ENCODE data around the gene ARHGEF12.

ARHGEF12 gene

GRCh38 chr11:120467627-120468026 is 131.4 kb downstream of the ARHGEF12 start:
- Mint-ChIP-seq H3K9me3 (no peaks in the 10 kb centered on the region), H3K4me1 (no peaks in the 10 kb centered on the region), H3K36me3 (peaks cover 36 to 42% of the 10 kb centered on the region in 2 donors)

GRCh38 chr11:120471131-120471530 is 134.9 kb downstream of the ARHGEF12 start:
- H3K27ac Mint-ChIP-seq: no peak overlapping the region
- H3K4me3 Mint-ChIP-seq: no peak overlapping the region
- no peak for ATAC-seq (replicated peaks)
- no peaks in the 10 kb centered on the region for H3K27me3 Mint-ChIP-seq
- DNase-seq: no peak
- peaks cover 32 to 43% of the 10 kb centered on the region in 2 donors for H3K36me3 Mint-ChIP-seq
- no peaks in the 10 kb centered on the region for H3K4me1 Mint-ChIP-seq
- H3K9me3 Mint-ChIP-seq: no peaks in the 10 kb centered on the region

More at GRCh38 chr11:120467627-120468026, 131.4 kb downstream of the ARHGEF12 start:
- ATAC-seq (replicated peaks) (no peak), DNase-seq (no peak)
- H3K27me3 Mint-ChIP-seq: no peaks in the 10 kb centered on the region
- H3K4me3 Mint-ChIP-seq: no peak overlapping the region
- H3K27ac Mint-ChIP-seq: no peak overlapping the region

- H3K27me3 Mint-ChIP-seq: no peaks in the 10 kb centered on the region
- H3K9me3 Mint-ChIP-seq: no peaks in the 10 kb centered on the region
- ATAC-seq (replicated peaks) (no peak), DNase-seq (no peak)
- H3K4me3 Mint-ChIP-seq: no peak overlapping the region
- H3K27ac Mint-ChIP-seq: no peak overlapping the region
- no peaks in the 10 kb centered on the region for H3K4me1 Mint-ChIP-seq
- H3K36me3 Mint-ChIP-seq: peaks cover 32 to 39% of the 10 kb centered on the region in 2 donors
Observed at GRCh38 chr11:120471994-120472393, 135.8 kb downstream of the ARHGEF12 start.

GRCh38 chr11:120473503-120473902 is 137.3 kb downstream of the ARHGEF12 start:
- H3K27me3 Mint-ChIP-seq: no peaks in the 10 kb centered on the region
- no peak overlapping the region for H3K27ac Mint-ChIP-seq
- H3K4me1 Mint-ChIP-seq: no peaks in the 10 kb centered on the region
- H3K36me3 Mint-ChIP-seq: peaks cover 34% of the 10 kb centered on the region in 2 donors
- H3K9me3 Mint-ChIP-seq: no peaks in the 10 kb centered on the region
- H3K4me3 Mint-ChIP-seq: no peak overlapping the region
- no peak for ATAC-seq (replicated peaks)
- DNase-seq: no peak

- DNase-seq: no peak
- H3K9me3 Mint-ChIP-seq: no peaks in the 10 kb centered on the region
- no peak for ATAC-seq (replicated peaks)
- no peaks in the 10 kb centered on the region for H3K4me1 Mint-ChIP-seq
- no peaks in the 10 kb centered on the region for H3K27me3 Mint-ChIP-seq
- no peak overlapping the region for H3K4me3 Mint-ChIP-seq
- H3K36me3 Mint-ChIP-seq: peaks cover 31 to 46% of the 10 kb centered on the region in 2 donors
- H3K27ac Mint-ChIP-seq: no peak overlapping the region
Observed at GRCh38 chr11:120482149-120482548, 145.9 kb downstream of the ARHGEF12 start.

GRCh38 chr11:120484722-120485121 is 148.5 kb downstream of the ARHGEF12 start:
- Mint-ChIP-seq H3K4me1 (no peaks in the 10 kb centered on the region), H3K27ac (no peak overlapping the region), H3K9me3 (no peaks in the 10 kb centered on the region), H3K36me3 (peaks cover 25 to 41% of the 10 kb centered on the region in 2 donors), H3K27me3 (no peaks in the 10 kb centered on the region), H3K4me3 (no peak overlapping the region)
- ATAC-seq (replicated peaks) (no peak), DNase-seq (no peak)

- Mint-ChIP-seq H3K4me1 (no peaks in the 10 kb centered on the region), H3K9me3 (no peaks in the 10 kb centered on the region), H3K27me3 (no peaks in the 10 kb centered on the region), H3K4me3 (no peak overlapping the region), H3K36me3 (peaks cover 21 to 29% of the 10 kb centered on the region in 2 donors), H3K27ac (no peak overlapping the region)
- no peak for DNase-seq
- ATAC-seq (replicated peaks): no peak
Observed at GRCh38 chr11:120486138-120486537, 149.9 kb downstream of the ARHGEF12 start.

- no peak overlapping the region for H3K4me3 Mint-ChIP-seq
- no peak for DNase-seq
- peaks cover 10 to 12% of the 10 kb centered on the region in 2 donors for H3K36me3 Mint-ChIP-seq
- no peaks in the 10 kb centered on the region for H3K27me3 Mint-ChIP-seq
- H3K4me1 Mint-ChIP-seq: no peaks in the 10 kb centered on the region
- H3K9me3 Mint-ChIP-seq: no peaks in the 10 kb centered on the region
- no peak overlapping the region for H3K27ac Mint-ChIP-seq
- no peak for ATAC-seq (replicated peaks)
Observed at GRCh38 chr11:120489799-120490198, 153.6 kb downstream of the ARHGEF12 start.

- DNase-seq (no peak), ATAC-seq (replicated peaks) (no peak)
- H3K36me3 Mint-ChIP-seq: peaks cover 0 to under 1% of the 10 kb centered on the region in 2 donors
- peaks cover 0 to 10% of the 10 kb centered on the region in 2 donors for H3K27me3 Mint-ChIP-seq
- no peak overlapping the region for H3K4me3 Mint-ChIP-seq
- H3K9me3 Mint-ChIP-seq: no peaks in the 10 kb centered on the region
- H3K4me1 Mint-ChIP-seq: no peaks in the 10 kb centered on the region
- H3K27ac Mint-ChIP-seq: no peak overlapping the region
Observed at GRCh38 chr11:120492486-120492885, 156.3 kb downstream of the ARHGEF12 start.

GRCh38 chr11:120494595-120494994 is 158.4 kb downstream of the ARHGEF12 start:
- no peak for DNase-seq
- Mint-ChIP-seq H3K27me3 (peaks cover 14% of the 10 kb centered on the region in 2 donors), H3K9me3 (no peaks in the 10 kb centered on the region), H3K27ac (no peak overlapping the region), H3K4me3 (no peak overlapping the region), H3K36me3 (no peaks in the 10 kb centered on the region), H3K4me1 (no peaks in the 10 kb centered on the region)
- no peak for ATAC-seq (replicated peaks)

GRCh38 chr11:120499088-120499487 is 162.9 kb downstream of the ARHGEF12 start:
- no peak for ATAC-seq (replicated peaks)
- Mint-ChIP-seq H3K27me3 (peaks cover 33 to 51% of the 10 kb centered on the region in 2 donors), H3K4me1 (no peaks in the 10 kb centered on the region), H3K4me3 (no peak overlapping the region), H3K36me3 (no peaks in the 10 kb centered on the region), H3K27ac (no peak overlapping the region), H3K9me3 (no peaks in the 10 kb centered on the region)
- DNase-seq: no peak

- no peak for DNase-seq
- no peaks in the 10 kb centered on the region for H3K9me3 Mint-ChIP-seq
- no peak overlapping the region for H3K27ac Mint-ChIP-seq
- H3K4me3 Mint-ChIP-seq: no peak overlapping the region
- peaks cover 34 to 53% of the 10 kb centered on the region in 2 donors for H3K27me3 Mint-ChIP-seq
- no peaks in the 10 kb centered on the region for H3K4me1 Mint-ChIP-seq
- H3K36me3 Mint-ChIP-seq: no peaks in the 10 kb centered on the region
- ATAC-seq (replicated peaks): no peak
Observed at GRCh38 chr11:120499859-120500258, 163.6 kb downstream of the ARHGEF12 start.

GRCh38 chr11:120500414-120501071 is 164.3 kb downstream of the ARHGEF12 start:
- ATAC-seq (replicated peaks) (no peak), DNase-seq (no peak)
- Mint-ChIP-seq H3K36me3 (no peaks in the 10 kb centered on the region), H3K27ac (no peak overlapping the region), H3K4me3 (no peak overlapping the region), H3K27me3 (peaks cover 38 to 53% of the 10 kb centered on the region in 2 donors), H3K9me3 (no peaks in the 10 kb centered on the region), H3K4me1 (no peaks in the 10 kb centered on the region)

- Mint-ChIP-seq H3K27me3 (peaks cover 44 to 48% of the 10 kb centered on the region in 2 donors), H3K27ac (no peak overlapping the region), H3K9me3 (no peaks in the 10 kb centered on the region), H3K36me3 (no peaks in the 10 kb centered on the region), H3K4me3 (no peak overlapping the region), H3K4me1 (no peaks in the 10 kb centered on the region)
- ATAC-seq (replicated peaks) (no peak), DNase-seq (no peak)
Observed at GRCh38 chr11:120501440-120501839, 165.2 kb downstream of the ARHGEF12 start.

- DNase-seq (no peak), ATAC-seq (replicated peaks) (no peak)
- no peaks in the 10 kb centered on the region for H3K4me1 Mint-ChIP-seq
- no peak overlapping the region for H3K4me3 Mint-ChIP-seq
- no peak overlapping the region for H3K27ac Mint-ChIP-seq
- H3K36me3 Mint-ChIP-seq: no peaks in the 10 kb centered on the region
- H3K27me3 Mint-ChIP-seq: peaks cover 51% of the 10 kb centered on the region in 2 donors
- H3K9me3 Mint-ChIP-seq: no peaks in the 10 kb centered on the region
Observed at GRCh38 chr11:120501976-120502755, 166.0 kb downstream of the ARHGEF12 start.
